Measurements from ENCODE around the gene COL26A1.
A peak's percentile ranks its signal among the peaks of the same experiment; 100 is the strongest.
"Not testable (repeated sequence)": the region's sequence is repeated elsewhere in the genome, so short reads cannot be mapped to it uniquely, and the experiment has no call there.

COL26A1 gene

DNA sequence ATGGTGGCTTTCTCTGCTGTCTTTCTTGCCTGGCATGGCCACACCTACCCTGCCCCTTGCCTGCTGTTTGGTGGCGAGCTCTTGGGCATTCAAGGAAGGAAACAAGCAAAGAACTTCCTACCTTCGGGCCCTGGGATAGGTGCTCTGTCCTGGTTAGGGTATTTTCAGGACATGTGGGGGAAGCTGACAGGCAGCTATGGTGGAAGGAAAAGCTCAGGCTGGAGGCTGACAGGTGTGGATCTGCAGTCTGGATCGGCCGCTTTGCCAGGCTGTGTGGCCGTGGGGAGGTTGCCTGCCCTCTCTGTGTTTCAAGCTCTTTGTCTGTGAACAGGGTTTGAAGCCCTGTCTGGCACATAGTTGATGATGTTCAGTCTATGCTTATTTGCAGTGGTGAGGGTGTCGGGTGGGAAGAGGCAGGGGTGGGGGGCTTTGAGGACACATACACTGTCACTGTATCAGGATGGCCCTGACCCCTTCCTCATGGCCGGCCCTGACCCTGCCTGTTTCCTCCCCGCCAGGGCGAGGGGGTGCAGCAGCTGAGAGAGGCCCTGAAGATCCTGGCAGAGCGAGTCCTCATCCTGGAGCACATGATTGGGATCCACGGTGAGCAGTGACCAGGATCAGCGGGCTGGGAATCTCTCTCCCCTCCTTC is 192.7 kb downstream of the COL26A1 start:
- no peak for DNase-seq

DNA sequence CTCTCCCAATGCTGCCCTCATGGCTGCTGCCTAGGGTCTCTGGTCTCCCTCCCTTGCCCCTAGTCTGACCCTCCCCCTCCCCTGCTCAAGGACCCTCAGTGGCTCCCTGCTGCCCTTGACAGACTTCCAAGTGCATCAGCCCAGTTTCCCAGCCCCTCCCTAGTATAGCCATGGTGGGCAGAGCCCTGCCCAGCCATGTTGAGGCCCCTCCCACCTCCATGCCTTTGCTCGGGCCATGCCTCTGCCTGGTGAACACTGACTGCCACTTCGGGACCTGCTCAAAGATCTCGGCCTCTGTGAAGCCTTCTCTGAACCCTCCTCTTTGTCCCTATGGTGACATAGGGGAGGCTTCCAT is 193.2 kb downstream of the COL26A1 start:
- DNase-seq, result no peak

DNA sequence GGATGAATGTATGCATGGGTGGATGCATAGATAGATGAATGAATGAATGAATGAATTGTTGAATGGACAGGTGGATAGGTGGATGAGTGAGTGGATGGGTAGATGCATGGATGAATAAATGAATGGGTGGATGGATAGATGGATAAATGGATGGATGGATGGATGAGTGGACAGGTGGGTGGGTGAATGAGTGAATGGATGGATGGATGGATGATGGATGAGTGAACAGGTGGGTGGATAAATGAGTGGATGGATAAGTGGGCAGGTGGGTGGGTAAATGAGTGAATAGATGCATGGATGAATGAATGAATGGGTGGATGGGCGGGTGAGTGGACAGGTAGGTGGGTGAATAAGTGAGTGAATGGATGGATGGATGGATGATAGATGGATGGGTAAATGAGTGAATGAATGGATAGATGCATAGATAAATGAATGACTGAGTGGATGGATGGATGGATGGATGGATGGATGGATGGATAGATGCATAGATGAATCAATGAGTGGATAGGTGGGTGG is 193.8 kb downstream of the COL26A1 start:
- DNase-seq, result no peak

- no peak for DNase-seq
Measured at GRCh38 chr7:101557421-101557820, 194.7 kb downstream of the COL26A1 start.

DNA sequence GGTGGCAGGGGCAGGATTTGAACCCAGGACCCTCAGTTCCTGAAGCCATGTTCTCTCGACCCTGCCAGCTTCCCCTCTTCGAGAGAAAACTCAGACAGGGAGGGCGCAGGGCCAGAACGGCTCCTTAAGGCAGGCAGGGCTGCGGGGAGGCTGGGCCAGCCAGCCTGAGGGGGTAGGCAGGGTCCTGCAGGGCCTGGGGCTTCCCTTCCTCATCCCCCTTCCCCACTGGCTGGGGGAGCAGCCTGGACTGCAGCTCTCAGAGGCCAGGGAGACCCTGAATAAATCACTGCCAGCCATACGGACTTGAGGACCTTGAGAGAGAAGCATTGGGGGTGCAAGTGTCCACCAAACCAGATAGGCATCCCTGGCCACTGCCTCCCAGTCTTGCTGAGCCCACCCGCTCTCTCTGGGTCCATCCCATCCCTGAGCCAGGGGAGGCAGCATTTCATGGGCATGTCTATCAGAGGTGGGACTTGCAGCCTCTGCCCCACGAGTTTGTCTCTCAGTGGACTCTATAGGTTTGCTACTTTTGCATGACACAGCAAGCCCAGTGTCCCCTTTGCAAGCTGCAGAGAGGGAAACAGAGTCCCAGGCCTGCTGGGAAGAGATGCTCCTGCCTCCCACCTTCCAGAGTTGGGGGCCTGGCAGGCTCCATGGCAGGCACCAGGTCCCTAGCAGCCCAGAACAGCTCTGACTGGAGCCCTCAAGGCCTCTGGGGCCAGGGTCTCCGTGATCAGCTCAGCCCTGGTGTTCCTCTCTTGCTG is 195.5 kb downstream of the COL26A1 start:
- no peak for DNase-seq

GRCh38 chr7:101558742-101559325 is 196.2 kb downstream of the COL26A1 start:
- peak; percentile 28 to 45 for DNase-seq

DNA sequence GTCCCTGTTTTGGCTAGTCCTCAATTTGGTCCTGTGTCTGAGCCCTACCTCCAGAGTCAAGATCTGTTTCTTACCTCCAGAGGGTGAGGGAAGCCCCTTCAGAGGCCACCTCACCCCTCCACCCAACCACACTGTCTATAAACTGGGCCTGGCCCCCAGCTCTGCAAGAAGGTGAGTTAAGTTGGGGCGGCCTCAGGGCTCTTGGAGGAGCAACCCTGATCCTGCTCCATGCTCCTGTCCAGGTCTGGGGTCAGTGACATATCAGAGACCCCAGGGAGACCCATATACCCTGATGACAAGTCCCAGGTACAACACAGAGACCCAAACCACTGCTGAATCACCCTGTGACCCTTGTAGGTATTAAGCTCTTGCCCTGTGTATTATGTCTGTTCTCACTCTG is 196.9 kb downstream of the COL26A1 start:
- no peak for DNase-seq

GRCh38 chr7:101560021-101560420 is 197.3 kb downstream of the COL26A1 start:
- DNase-seq, result peak in 1 of 2 donors; percentile 8

DNA sequence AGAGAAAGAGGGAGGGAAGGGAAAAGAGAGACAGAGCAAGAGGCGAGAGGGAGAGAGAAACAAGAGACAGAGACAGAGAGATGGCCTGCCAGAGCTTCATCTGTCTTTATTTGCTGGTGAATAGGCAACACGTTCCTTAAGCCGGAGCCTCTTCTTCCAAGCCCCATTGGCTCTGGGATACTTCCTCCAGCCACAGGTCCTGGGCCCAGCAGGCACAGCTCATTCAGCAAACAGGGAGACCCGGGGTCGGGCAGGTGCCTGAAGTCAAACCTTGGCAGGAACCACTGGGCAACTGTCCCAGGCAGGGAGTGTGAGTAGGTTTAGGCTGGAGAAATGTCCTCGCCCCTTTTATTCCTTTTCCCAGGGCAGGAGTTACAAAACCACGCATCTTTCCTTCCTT is 198.2 kb downstream of the COL26A1 start:
- no peak for DNase-seq

GRCh38 chr7:101561293-101561692 is 198.6 kb downstream of the COL26A1 start:
- not testable (repeated sequence) for DNase-seq

DNA sequence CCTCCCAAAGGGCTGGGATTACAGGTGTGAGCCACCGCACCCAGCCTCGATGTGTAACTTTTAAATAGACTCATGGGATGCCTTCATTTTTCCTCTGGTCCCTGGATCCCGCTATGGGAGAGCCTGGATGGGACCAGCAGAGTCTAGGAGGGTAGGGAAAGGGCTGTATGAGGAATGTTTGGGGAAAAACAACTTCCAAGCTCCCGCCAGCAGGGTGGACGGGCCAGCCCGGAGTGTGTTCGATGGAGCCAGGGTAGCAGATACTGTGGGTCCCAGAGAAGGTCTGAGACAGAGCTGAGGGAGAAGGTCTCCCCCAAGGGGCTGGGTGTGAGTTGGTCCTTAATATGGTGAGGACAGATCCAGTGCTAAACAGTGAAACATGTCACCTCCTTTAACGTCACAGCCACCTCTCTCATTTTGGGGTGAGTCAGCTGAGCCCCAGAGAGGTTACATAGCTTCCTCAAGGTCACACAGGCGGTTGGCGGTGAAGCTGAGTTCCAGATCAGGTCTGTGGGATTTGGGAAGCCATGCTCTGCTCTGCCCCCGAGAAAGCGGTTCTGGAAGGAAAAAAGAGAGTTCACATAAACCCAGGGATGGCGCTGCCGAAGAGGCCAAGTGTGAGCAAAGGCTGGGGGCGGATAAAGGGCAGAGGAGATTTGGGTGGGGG is 200.0 kb downstream of the COL26A1 start:
- DNase-seq, result no peak

DNA sequence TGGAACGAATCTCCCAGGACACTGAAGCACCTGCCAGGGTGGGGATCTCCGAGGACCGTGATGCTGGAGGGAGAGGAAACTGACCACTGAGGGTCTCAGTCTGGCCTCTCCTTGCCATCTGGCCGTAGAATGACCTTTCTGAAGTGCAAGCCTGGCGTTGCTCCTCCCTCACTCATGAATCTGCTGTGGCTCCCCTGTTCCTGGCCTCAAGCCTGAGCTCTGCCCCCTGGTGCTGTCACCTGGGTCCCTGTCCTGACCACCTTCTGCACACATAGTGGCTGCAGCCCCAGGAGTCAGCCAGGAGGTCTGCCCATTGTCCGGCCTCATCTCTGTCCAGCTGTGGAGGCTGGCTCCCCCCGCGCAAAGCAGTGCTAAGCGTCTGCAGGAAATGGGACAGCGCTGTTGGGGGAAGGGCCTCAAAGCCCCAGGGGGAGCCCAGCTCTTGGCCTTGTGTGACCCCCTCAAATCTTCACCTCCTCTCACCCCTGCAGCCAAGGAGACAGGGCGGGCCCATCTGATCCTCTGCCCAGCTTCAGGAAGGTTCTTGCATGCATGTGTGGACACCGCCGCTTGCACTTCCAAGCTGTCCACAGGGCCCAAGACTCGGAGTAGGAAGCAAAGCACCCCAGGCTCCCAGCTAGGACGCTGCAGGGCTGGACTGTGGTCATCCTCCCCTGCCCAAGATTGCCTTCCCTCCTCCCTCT is 200.7 kb downstream of the COL26A1 start:
- no peak for DNase-seq

DNA sequence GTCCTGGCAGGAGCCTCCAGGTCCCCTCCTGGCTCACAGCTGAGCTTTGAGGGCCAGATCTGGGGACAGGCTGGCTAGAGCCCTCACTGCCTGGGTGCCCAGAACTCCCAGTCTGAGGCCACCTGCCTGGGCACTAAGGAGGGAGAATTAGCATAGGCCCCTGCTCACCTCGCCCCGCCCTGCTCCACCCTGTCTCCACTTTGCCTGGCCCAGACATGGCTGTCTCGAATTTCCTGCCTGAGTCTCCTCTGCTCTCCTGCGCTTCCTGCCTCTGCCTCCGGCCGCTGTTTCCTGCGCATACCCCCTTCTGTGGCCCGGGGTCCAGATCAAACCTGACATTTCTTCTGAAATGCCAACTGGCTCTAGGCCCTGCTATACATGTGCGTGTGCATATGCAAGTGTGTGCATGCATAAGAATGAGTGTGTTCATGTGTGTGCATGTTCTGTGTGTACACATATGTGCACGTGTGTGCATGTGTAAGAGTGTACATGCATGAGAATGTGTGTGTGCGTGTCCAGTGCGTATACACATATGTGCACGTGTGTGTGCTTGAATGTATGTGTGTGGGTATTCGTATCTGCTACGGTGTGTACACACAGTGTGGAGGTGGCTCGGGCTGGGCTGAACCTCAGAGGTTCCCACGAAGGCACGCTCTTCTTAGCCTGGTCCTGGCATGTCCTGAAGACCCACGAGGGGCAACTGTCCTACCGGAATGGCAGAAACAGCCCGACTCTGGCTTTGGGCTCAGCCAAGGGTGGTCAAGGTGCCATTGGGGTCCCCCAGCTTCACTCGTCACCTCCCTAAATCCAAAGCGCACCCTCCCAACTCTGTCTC is 201.5 kb downstream of the COL26A1 start:
- DNase-seq, result no peak

DNA sequence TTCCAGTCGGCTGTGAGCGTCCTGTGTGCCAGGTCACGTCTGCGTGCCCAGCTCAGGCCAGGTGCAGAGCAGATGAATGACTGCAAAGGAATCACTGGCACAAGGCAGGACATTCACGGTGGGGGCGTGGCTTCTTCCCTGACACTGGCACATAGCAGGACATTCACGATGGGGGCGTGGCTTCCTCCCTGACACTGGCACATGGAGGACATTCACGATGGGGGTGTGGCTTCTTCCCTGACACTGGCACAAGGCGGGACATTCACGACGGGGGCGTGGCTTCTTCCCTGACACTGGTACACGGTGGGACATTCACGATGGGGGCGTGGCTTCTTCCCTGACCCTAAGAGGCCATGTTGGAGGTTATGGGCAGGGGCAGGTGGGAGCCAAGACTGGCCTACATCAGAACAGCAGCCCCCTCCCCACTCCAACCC is 202.1 kb downstream of the COL26A1 start:
- DNase-seq, result peak in 1 of 2 donors; percentile 8

- DNase-seq, result no peak
Measured at GRCh38 chr7:101565601-101566209, 203.0 kb downstream of the COL26A1 start.

DNA sequence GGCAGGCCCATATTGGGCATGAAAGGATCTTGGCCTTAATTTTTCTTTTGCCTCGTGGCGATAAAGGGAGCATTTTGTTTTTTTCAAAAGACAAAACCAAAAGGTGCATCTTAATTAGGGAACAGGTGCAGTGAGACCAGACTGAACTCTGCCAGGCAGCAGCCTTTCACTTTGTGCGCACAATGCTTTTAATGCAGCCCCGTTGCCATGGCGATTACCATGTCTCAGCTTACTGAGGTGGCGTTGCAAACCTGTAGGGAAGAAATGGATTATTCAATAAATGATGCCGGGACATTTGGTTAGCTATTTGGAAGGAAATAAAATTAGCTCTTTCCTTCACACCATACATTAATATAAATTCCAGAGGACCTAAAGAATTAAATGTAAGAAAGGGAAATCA is 204.6 kb downstream of the COL26A1 start:
- no peak for DNase-seq

DNA sequence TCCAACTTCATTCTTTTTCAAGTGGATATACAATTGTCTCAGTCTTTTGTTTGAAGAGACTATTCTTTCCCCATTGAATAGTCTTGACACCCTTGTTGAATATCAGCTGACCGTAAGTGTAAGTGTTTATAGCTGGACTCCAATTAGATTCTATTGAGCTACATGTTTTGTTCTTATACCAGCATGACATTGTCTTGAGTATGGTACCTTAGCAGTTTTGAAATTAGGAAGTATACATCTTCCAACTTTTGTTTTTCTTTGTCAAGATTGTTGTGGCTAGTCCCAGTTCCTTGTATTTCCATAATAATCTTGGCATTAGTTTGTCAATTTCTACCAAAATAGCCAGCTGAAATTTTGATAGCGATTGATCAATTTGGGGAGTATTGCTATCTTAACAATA is 209.5 kb downstream of the COL26A1 start:
- no peak for DNase-seq

- DNase-seq, result no peak
Measured at GRCh38 chr7:101575168-101575567, 212.5 kb downstream of the COL26A1 start.

GRCh38 chr7:101575721-101576120 is 213.0 kb downstream of the COL26A1 start:
- peak in 1 of 2 donors; percentile 40 for DNase-seq

- no peak for DNase-seq
Measured at GRCh38 chr7:101576998-101577397, 214.3 kb downstream of the COL26A1 start.

GRCh38 chr7:101578552-101578951 is 215.9 kb downstream of the COL26A1 start:
- no peak for DNase-seq
